ENCODE measurements around the gene CBFA2T2.

The CBFA2T2 gene

DNA sequence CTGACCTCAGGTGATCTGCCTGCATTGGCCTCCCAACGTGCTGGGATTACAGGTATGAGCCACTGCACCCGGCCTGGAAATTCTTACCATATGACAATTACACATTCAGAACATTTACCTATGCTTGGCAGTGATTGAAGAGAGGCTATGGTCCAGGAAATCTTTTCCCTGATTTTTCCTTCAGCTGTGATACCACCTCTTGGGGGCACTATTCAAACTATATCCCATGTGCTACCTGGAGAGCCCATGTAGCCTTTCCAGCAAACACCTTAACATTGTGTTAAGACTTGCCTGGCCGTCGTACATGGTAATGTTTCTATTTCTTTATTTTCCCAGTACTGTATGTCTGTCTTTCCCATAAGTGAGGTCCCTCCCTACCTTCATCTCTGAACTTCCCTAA is 110.5 kb downstream of the CBFA2T2 start:
- ChIA-PET POLR2A (no interaction called here), CTCF (interaction anchor here (1.1 to 1.2 kb wide), 2 partner anchors 10 to 23 kb away, joined by 3 read pairs; no protein-coding TSS in a partner anchor)
- DNase-seq (ENCODE audit: extremely low spot score) = no peak
- TF ChIP-seq, protein P1, sequence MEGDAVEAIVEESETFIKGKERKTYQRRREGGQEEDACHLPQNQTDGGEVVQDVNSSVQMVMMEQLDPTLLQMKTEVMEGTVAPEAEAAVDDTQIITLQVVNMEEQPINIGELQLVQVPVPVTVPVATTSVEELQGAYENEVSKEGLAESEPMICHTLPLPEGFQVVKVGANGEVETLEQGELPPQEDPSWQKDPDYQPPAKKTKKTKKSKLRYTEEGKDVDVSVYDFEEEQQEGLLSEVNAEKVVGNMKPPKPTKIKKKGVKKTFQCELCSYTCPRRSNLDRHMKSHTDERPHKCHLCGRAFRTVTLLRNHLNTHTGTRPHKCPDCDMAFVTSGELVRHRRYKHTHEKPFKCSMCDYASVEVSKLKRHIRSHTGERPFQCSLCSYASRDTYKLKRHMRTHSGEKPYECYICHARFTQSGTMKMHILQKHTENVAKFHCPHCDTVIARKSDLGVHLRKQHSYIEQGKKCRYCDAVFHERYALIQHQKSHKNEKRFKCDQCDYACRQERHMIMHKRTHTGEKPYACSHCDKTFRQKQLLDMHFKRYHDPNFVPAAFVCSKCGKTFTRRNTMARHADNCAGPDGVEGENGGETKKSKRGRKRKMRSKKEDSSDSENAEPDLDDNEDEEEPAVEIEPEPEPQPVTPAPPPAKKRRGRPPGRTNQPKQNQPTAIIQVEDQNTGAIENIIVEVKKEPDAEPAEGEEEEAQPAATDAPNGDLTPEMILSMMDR (IDR thresholded peaks at IDR 0.05; ENCODE audit: control extremely low read depth, extremely low read depth, low read depth, missing control alignments) = no peak

DNA sequence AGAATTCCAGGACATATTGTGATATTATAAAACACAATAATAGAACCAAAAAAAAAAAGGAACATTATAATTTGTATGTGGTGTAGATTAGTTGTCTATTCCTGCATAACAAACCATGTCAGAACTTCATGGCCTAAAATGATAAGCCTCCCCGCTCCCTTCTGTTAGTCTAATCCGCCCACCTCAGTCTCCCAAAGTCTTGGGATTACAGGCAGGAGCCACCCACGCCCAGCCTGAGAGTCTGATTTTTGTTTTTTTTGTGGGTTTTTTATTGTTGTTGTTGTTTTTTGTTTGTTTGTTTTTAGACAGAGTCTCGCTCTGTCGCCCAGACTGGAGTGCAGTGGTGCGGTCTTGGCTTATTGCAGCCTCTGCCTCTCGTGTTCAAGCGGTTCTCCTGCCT is 111.1 kb downstream of the CBFA2T2 start:
- DNase-seq (ENCODE audit: extremely low spot score) = no peak
- TF ChIP-seq, protein P1 (IDR thresholded peaks at IDR 0.05; ENCODE audit: control extremely low read depth, extremely low read depth, low read depth, missing control alignments) = no peak
- ChIA-PET CTCF (interaction anchor here (1.2 kb wide), 1 partner anchor 22 kb away, joined by 3 read pairs; no protein-coding TSS in a partner anchor), POLR2A (no interaction called here)

DNA sequence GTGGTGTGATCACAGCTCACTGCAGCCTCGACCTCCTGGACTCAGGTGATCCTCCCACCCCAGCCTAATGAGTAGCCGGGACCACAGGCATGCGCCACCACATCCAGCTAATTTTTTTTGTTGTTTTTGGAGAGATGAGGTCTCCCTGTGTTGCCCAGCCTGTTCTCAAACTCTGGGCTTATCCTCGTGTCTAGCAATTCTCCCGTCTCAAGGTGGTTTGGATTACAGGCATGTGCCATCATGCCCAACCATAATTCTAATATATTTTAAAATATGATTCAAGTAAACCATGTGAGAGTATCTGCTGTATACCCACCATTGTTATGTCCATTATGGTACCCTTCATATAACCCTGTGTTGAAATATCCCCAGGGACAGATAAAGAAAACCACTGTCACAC is 112.0 kb downstream of the CBFA2T2 start:
- DNase-seq (ENCODE audit: extremely low spot score) = no peak
- TF ChIP-seq, protein P1 (IDR thresholded peaks at IDR 0.05; ENCODE audit: control extremely low read depth, extremely low read depth, low read depth, missing control alignments) = no peak
- POLR2A ChIA-PET = no interaction called here

DNA sequence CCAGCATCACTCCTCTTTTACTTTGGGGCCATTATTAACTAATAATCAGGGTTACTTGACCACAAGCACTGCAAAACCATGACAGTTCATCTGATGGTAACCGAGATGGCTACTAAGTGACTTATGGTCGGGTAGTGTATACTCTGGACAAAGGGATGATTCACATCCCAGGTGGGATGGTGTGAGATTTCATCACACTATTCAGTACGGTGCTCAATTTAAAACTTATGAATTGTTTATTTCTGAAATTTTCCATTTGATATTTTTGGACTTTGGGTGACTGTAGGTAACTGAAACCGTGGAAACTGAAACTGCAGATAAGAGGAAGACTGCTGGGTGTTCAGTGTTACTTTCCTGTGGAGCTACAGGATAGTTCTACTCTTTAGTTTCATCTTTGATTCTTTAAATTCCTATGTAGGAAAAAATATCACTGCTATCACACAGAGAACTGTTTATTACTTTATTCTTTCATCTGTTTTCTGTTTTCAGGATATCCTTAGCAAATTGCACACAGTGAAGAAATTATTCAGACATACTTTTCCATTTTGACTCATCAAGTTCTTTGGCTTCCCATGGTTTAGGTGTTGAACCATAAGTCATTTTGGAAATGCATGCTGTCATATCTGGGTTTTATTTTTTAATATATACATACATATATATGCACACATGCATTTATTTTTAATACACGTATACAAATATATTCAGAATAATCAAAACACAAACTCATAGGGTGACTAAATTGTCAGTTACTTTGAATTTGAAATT is 113.1 kb downstream of the CBFA2T2 start:
- POLR2A ChIA-PET = no interaction called here
- DNase-seq (ENCODE audit: extremely low spot score) = no peak
- TF ChIP-seq, protein P1 (IDR thresholded peaks at IDR 0.05; ENCODE audit: control extremely low read depth, extremely low read depth, low read depth, missing control alignments) = no peak
- CTCF ChIA-PET = interaction anchor here (0.6 to 1.5 kb wide), 4 partner anchors 8 to 46 kb away, joined by 3 to 5 read pairs (median 4); no protein-coding TSS in a partner anchor

More for the DNA sequence above, 112.0 kb downstream of the CBFA2T2 start:
- CTCF ChIA-PET = no interaction called here

DNA sequence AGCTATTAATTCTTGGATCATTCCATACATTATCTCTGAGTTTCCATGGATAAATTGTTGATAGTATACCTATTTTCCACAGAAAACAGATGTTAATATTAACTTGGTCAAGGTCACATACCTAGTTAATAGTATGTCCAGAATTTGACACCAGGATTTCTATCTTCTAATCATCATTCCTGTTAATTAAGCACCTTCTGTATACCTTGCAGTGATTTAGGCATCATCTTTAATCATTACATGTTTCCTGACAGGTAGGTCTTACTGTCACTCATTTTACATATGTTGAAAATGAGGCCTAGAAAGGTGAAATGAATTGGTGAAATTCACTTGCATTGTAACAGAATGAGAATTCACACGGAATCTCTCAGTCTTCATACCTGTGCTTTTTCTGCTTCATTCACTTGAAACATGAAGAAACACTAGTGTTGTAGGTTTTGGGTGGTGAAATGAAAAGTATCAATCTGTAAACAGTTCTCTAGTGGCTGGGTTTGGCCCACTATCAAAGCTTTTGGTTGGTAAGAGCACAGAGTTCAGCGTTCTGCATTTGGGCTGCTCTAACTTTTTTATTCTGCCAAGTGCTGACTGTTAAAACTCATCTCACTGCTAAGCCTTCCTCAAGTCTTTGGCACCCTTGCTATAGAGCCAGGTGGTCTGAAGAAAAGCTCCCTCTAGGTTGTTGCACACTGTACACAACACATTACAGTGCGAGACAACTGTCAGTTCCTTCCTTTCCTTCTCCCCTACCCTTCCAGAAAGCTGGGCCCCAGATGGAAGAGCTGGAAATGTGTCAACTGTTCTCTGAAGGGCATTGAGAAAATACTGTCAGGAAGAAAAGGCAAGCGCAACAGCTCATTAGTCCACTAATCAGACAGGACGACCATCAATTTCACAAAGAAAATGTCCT is 114.4 kb downstream of the CBFA2T2 start:
- TF ChIP-seq, protein P1 (IDR thresholded peaks at IDR 0.05; ENCODE audit: control extremely low read depth, extremely low read depth, low read depth, missing control alignments) = no peak
- DNase-seq (ENCODE audit: extremely low spot score) = no peak
- ChIA-PET POLR2A (no interaction called here), CTCF (interaction anchor here (0.6 to 2.0 kb wide), 8 partner anchors 8 to 44 kb away, joined by 3 to 9 read pairs (median 4); no protein-coding TSS in a partner anchor)

DNA sequence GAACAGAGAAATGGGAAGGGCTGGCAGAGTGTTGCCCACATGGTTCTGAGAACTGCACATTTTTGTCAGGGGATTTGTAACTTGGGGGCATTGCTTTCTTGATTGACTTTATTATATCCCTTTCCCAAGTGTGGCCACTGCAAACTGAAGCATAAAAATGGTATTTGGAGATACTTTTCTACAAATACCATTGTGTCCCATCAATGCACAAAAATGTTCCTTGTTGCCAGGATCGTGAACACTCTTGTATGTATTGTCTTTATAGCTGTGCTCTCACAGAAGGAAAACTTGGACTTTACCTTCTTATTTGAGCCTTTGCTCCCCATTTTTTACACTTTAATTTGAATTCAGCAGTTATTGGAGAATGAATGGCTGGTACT is 115.1 kb downstream of the CBFA2T2 start:
- POLR2A ChIA-PET = no interaction called here
- CTCF ChIA-PET = interaction anchor here (0.8 to 2.0 kb wide), 7 partner anchors 9 to 63 kb away, joined by 3 to 9 read pairs (median 5); no protein-coding TSS in a partner anchor
- DNase-seq (ENCODE audit: extremely low spot score) = no peak
- TF ChIP-seq, protein P1 (IDR thresholded peaks at IDR 0.05; ENCODE audit: control extremely low read depth, extremely low read depth, low read depth, missing control alignments) = no peak

All from GM10248 (cell line).